Measurements from ENCODE around the gene ZBTB6.
A peak's percentile ranks its signal among the peaks of the same experiment; 100 is the strongest.

The ZBTB6 gene

GRCh38 chr9:122944960-122945888 is 32.1 kb upstream of the ZBTB6 start:
- TF ChIP-seq TAF1 (IDR thresholded peaks at IDR 0.05; ENCODE audit: low read depth, low read length): no peak
- TF ChIP-seq PAX5 (IDR thresholded peaks at IDR 0.05; ENCODE audit: insufficient read depth, low read length, severe bottlenecking): no peak
- no peak for TF ChIP-seq POLR2AphosphoS5 (IDR thresholded peaks at IDR 0.05; ENCODE audit: low read depth, low read length)
- TF ChIP-seq SPI1 (IDR thresholded peaks at IDR 0.05; ENCODE audit: low read depth, low read length): no peak
- no peak for TF ChIP-seq POLR2A (IDR thresholded peaks at IDR 0.05; ENCODE audit: low read depth, low read length)
- TF ChIP-seq POU2F2 (IDR thresholded peaks at IDR 0.05; ENCODE audit: low read depth, low read length): no peak
- DNase-seq (ENCODE audit: insufficient read length, low spot score) (no peak), FAIRE-seq (no peak)

GRCh38 chr9:122941582-122942234 is 28.6 kb upstream of the ZBTB6 start:
- TF ChIP-seq POLR2A (IDR thresholded peaks at IDR 0.05; ENCODE audit: low read depth, low read length) (no peak), PAX5 (IDR thresholded peaks at IDR 0.05; ENCODE audit: insufficient read depth, low read length, severe bottlenecking) (no peak), SPI1 (IDR thresholded peaks at IDR 0.05; ENCODE audit: low read depth, low read length) (no peak), TAF1 (IDR thresholded peaks at IDR 0.05; ENCODE audit: low read depth, low read length) (no peak), POU2F2 (IDR thresholded peaks at IDR 0.05; ENCODE audit: low read depth, low read length) (no peak)
- DNase-seq (ENCODE audit: insufficient read length, low spot score) (no peak), FAIRE-seq (peak; percentile 71)

GRCh38 chr9:122940749-122941581 is 27.8 kb upstream of the ZBTB6 start, which contains the start of gene RABGAP1:
Gene RABGAP1 (plus strand): TSS chr9:122941020. CDS start chr9:122957060, 16,040 bp downstream.
- DNase-seq (ENCODE audit: insufficient read length, low spot score) (peak; percentile 89), FAIRE-seq (peak; percentile 95)
- TF ChIP-seq PAX5 (IDR thresholded peaks at IDR 0.05; ENCODE audit: insufficient read depth, low read length, severe bottlenecking): no peak
- TF ChIP-seq TAF1 (IDR thresholded peaks at IDR 0.05; ENCODE audit: low read depth, low read length): peak; percentile 49; the same call in 1 of the 2 replicates
- peak; percentile 77 for TF ChIP-seq POLR2A (IDR thresholded peaks at IDR 0.05; ENCODE audit: low read depth, low read length)
- TF ChIP-seq SPI1 (IDR thresholded peaks at IDR 0.05; ENCODE audit: low read depth, low read length): no peak
- peak; percentile 37; the same call in 1 of the 2 replicates for TF ChIP-seq POU2F2 (IDR thresholded peaks at IDR 0.05; ENCODE audit: low read depth, low read length)
- TF ChIP-seq POLR2AphosphoS5 (IDR thresholded peaks at IDR 0.05; ENCODE audit: low read depth, low read length): peak; percentile 85

GRCh38 chr9:122940454-122940748 is 27.3 kb upstream of the ZBTB6 start:
- DNase-seq (ENCODE audit: insufficient read length, low spot score) (no peak), FAIRE-seq (no peak)
- no peak for TF ChIP-seq TAF1 (IDR thresholded peaks at IDR 0.05; ENCODE audit: low read depth, low read length)
- no peak for TF ChIP-seq POLR2AphosphoS5 (IDR thresholded peaks at IDR 0.05; ENCODE audit: low read depth, low read length)
- TF ChIP-seq SPI1 (IDR thresholded peaks at IDR 0.05; ENCODE audit: low read depth, low read length): no peak
- no peak for TF ChIP-seq POLR2A (IDR thresholded peaks at IDR 0.05; ENCODE audit: low read depth, low read length)
- no peak for TF ChIP-seq POU2F2 (IDR thresholded peaks at IDR 0.05; ENCODE audit: low read depth, low read length)
- no peak for TF ChIP-seq PAX5 (IDR thresholded peaks at IDR 0.05; ENCODE audit: insufficient read depth, low read length, severe bottlenecking)

GRCh38 chr9:122939601-122940000 is 26.5 kb upstream of the ZBTB6 start:
- DNase-seq (ENCODE audit: insufficient read length, low spot score) (no peak), FAIRE-seq (no peak)
- no peak for TF ChIP-seq SPI1 (IDR thresholded peaks at IDR 0.05; ENCODE audit: low read depth, low read length)
- no peak for TF ChIP-seq POLR2AphosphoS5 (IDR thresholded peaks at IDR 0.05; ENCODE audit: low read depth, low read length)
- TF ChIP-seq POU2F2 (IDR thresholded peaks at IDR 0.05; ENCODE audit: low read depth, low read length): no peak
- no peak for TF ChIP-seq POLR2A (IDR thresholded peaks at IDR 0.05; ENCODE audit: low read depth, low read length)
- TF ChIP-seq PAX5 (IDR thresholded peaks at IDR 0.05; ENCODE audit: insufficient read depth, low read length, severe bottlenecking): no peak
- TF ChIP-seq TAF1 (IDR thresholded peaks at IDR 0.05; ENCODE audit: low read depth, low read length): no peak

- TF ChIP-seq SPI1 (IDR thresholded peaks at IDR 0.05; ENCODE audit: low read depth, low read length) (no peak), PAX5 (IDR thresholded peaks at IDR 0.05; ENCODE audit: insufficient read depth, low read length, severe bottlenecking) (no peak), TAF1 (IDR thresholded peaks at IDR 0.05; ENCODE audit: low read depth, low read length) (no peak), POLR2AphosphoS5 (IDR thresholded peaks at IDR 0.05; ENCODE audit: low read depth, low read length) (no peak), POLR2A (IDR thresholded peaks at IDR 0.05; ENCODE audit: low read depth, low read length) (no peak), POU2F2 (IDR thresholded peaks at IDR 0.05; ENCODE audit: low read depth, low read length) (no peak)
- FAIRE-seq: no peak
- no peak for DNase-seq (ENCODE audit: insufficient read length, low spot score)
Observed at GRCh38 chr9:122936883-122937282, 23.8 kb upstream of the ZBTB6 start.

- FAIRE-seq (no peak), DNase-seq (ENCODE audit: insufficient read length, low spot score) (no peak)
- TF ChIP-seq TAF1 (IDR thresholded peaks at IDR 0.05; ENCODE audit: low read depth, low read length): no peak
- no peak for TF ChIP-seq POLR2AphosphoS5 (IDR thresholded peaks at IDR 0.05; ENCODE audit: low read depth, low read length)
- TF ChIP-seq PAX5 (IDR thresholded peaks at IDR 0.05; ENCODE audit: insufficient read depth, low read length, severe bottlenecking): no peak
- TF ChIP-seq POU2F2 (IDR thresholded peaks at IDR 0.05; ENCODE audit: low read depth, low read length): no peak
- no peak for TF ChIP-seq POLR2A (IDR thresholded peaks at IDR 0.05; ENCODE audit: low read depth, low read length)
- TF ChIP-seq SPI1 (IDR thresholded peaks at IDR 0.05; ENCODE audit: low read depth, low read length): no peak
Observed at GRCh38 chr9:122936464-122936863, 23.3 kb upstream of the ZBTB6 start.

GRCh38 chr9:122931226-122932121 is 18.4 kb upstream of the ZBTB6 start, which contains the start of gene ZBTB26:
Gene ZBTB26 (minus strand): TSS chr9:122931512. CDS start chr9:122919934, 11,578 bp downstream.
- peak; percentile 88 for FAIRE-seq

More at GRCh38 chr9:122931226-122932121, 18.4 kb upstream of the ZBTB6 start, which contains the start of gene ZBTB26:
- TF ChIP-seq TAF1 (IDR thresholded peaks at IDR 0.05; ENCODE audit: low read depth, low read length) (peak; percentile 60; the same call in 1 of the 2 replicates), SPI1 (IDR thresholded peaks at IDR 0.05; ENCODE audit: low read depth, low read length) (peak; percentile 10; the same call in 1 of the 2 replicates), PAX5 (IDR thresholded peaks at IDR 0.05; ENCODE audit: insufficient read depth, low read length, severe bottlenecking) (no peak), POLR2A (IDR thresholded peaks at IDR 0.05; ENCODE audit: low read depth, low read length) (peak; percentile 84), POLR2AphosphoS5 (IDR thresholded peaks at IDR 0.05; ENCODE audit: low read depth, low read length) (peak; percentile 88), POU2F2 (IDR thresholded peaks at IDR 0.05; ENCODE audit: low read depth, low read length) (peak; percentile 75; the same call in 1 of the 2 replicates)
- peak; percentile 90 for DNase-seq (ENCODE audit: insufficient read length, low spot score)
